Renal pelvis (tissue), 4 donors: ENCODE measurements around the gene TTC22. TPM values are rescaled to one million over a fixed set of nuclear protein-coding genes. Genes with fewer than 3 reads are reported as not detected.

Source experiments
- DNase-seq: peaks from one replicate; pipeline ENCODE4 v3.0.0-alpha.2; 2013
- polyA plus RNA-seq, 3 donors: library from polyadenylated mRNA; unstranded; fragments of 120-200 nt; gene quantifications; one replicate each; pipeline ENCODE4 v1.2.1, GENCODE V29; 2013; ENCODE audit not compliant: insufficient read length in 3 of 3

TTC22 gene
- polyA plus RNA-seq, 3 donors, result 6.7 to 10.5 (median 9.4) TPM

GRCh38 chr1:54835970-54836369 lies 34.8 kb upstream of the TTC22 start:
- no peak for DNase-seq

GRCh38 chr1:54835131-54835898 lies 34.2 kb upstream of the TTC22 start:
- DNase-seq, result no peak

- no peak for DNase-seq
These were observed 33.0 kb upstream of the TTC22 start for GRCh38 chr1:54834007-54834541.

GRCh38 chr1:54833121-54833520 lies 32.0 kb upstream of the TTC22 start:
- peak; percentile 39 for DNase-seq

- DNase-seq, result no peak
These were observed 25.2 kb upstream of the TTC22 start for GRCh38 chr1:54826226-54826816.

- no peak for DNase-seq
These were observed 24.6 kb upstream of the TTC22 start for GRCh38 chr1:54825696-54826095.

GRCh38 chr1:54823670-54824069 lies 22.5 kb upstream of the TTC22 start:
- no peak for DNase-seq

- DNase-seq, result no peak
These were observed 18.6 kb upstream of the TTC22 start for GRCh38 chr1:54819733-54820132.

GRCh38 chr1:54819195-54819536 lies 18.0 kb upstream of the TTC22 start:
- DNase-seq, result no peak

- no peak for DNase-seq
These were observed 17.5 kb upstream of the TTC22 start for GRCh38 chr1:54818461-54819194.

- no peak for DNase-seq
These were observed 15.8 kb upstream of the TTC22 start for GRCh38 chr1:54816951-54817350.

GRCh38 chr1:54816130-54816529 lies 15.0 kb upstream of the TTC22 start:
- DNase-seq, result no peak

- no peak for DNase-seq
These were observed 14.2 kb upstream of the TTC22 start for GRCh38 chr1:54815086-54815876.

- no peak for DNase-seq
These were observed 13.4 kb upstream of the TTC22 start for GRCh38 chr1:54814571-54814970.

- no peak for DNase-seq
These were observed 13.0 kb upstream of the TTC22 start for GRCh38 chr1:54814126-54814498.

GRCh38 chr1:54813485-54814125 lies 12.5 kb upstream of the TTC22 start:
- DNase-seq, result peak; percentile 58

GRCh38 chr1:54812801-54813484 lies 11.8 kb upstream of the TTC22 start:
- DNase-seq, result no peak

GRCh38 chr1:54811739-54812655 lies 10.9 kb upstream of the TTC22 start:
- DNase-seq, result no peak

- no peak for DNase-seq
These were observed 9.9 kb upstream of the TTC22 start for GRCh38 chr1:54811066-54811465.
